Ascending aorta (tissue), 2 donors: Measurements from ENCODE around the gene COMTD1. TPM values are rescaled to one million over a fixed set of nuclear protein-coding genes. Genes with fewer than 3 reads are reported as not detected.

Experiments used
- DNase-seq, 2 donors: peaks; one replicate each; pipeline ENCODE4 v3.0.0-alpha.2; 2019; ENCODE audit warnings: low spot score in 2 of 2
- H3K27ac ChIP-seq, 2 donors: fragments of 200-600 bp; sonication (generic); one replicate each; pipeline ENCODE4 v1.5.1; 2016 to 2017; ENCODE audit warnings: mild to moderate bottlenecking in 1 of 2
- H3K27me3 ChIP-seq: fragments of 200-600 bp; sonication (generic); one replicate; pipeline ENCODE4 v1.5.1; 2017
- H3K36me3 ChIP-seq, 2 donors: fragments of 200-600 bp; sonication (generic); one replicate each; pipeline ENCODE4 v1.5.1; 2016
- H3K4me1 ChIP-seq, 2 donors: fragments of 200-600 bp; sonication (generic); one replicate each; pipeline ENCODE4 v1.5.1; 2016 to 2017; ENCODE audit warnings: mild to moderate bottlenecking in 1 of 2
- H3K4me3 ChIP-seq, 2 donors: fragments of 200-600 bp; sonication (generic); one replicate each; pipeline ENCODE4 v1.5.1; 2016 to 2017; ENCODE audit warnings: mild to moderate bottlenecking in 1 of 2
- H3K9me3 ChIP-seq, 2 donors: fragments of 200-600 bp; sonication (generic); one replicate each; pipeline ENCODE4 v1.5.1; 2016
- CTCF ChIP-seq, 3 experiments: fragments of 200-600 bp in 2 of 3; fragments of 450-650 bp in 1 of 3; sonication (generic) in 2 of 3; IDR thresholded peaks; one replicate each; pipeline ENCODE4 v1.5.1; 2016 to 2019; ENCODE audit warnings: antibody characterized with exemption in 3 of 3, mild to moderate bottlenecking in 1 of 3, moderate library complexity in 1 of 3
- intact Hi-C: fragments of 100-400 bp; cut with DNase I; formaldehyde crosslinking; loops from one replicate; pipeline ENCODE4 v1.15.1; 2023
- total RNA-seq: library from RNA; depleted of rRNA; stranded (reverse); fragments of >200 nt; gene quantifications from one replicate; pipeline ENCODE4 v1.1.0, GENCODE V29; 2016

COMTD1 gene
- total RNA-seq, 1 donor from 2014 or later = 85.5 TPM

DNA sequence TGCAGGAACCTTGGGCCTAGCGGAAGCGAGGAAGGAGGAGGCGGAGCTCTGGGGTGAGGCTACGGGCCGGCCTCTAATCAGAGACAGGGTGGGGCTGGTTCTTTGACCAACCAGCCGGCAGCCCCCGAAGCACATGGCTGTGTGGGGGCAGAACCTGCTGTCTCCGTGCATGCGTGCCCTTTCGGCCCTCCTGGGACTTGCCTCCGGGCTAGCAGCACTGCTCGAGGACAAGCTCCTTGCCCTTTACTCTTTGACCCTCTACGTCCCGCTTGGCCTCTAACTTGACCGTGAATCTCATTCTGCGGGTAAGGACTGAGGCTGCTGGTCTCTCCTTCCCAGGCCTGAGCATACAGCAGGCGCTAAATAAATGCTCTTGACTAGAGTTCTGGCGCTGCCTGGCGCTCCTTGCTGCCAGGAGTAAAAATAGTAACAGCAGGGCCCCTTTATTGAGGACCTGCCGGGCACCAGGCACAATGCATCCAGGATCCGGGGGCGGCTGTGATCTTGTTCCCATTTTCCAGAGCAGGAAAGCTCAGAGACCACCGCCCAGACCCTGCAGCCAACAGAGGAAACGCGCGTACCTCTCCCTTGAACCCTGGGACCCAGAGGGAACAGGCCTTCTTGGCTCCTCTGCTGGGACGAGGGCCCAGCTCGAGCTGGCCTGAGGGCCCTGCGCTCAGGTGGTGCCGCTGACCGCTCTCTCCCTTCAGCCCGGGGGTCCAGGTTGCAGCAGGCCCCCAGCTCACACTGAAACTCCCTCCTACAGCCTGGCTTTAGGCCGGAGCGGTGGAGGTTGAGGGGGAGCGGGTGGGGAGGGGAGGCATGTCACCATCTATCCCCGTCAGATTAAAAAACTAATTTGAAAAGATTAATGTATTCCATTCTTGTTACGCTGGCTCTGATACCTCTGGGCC lies 2.7 kb upstream of the COMTD1 start:
- Histone ChIP-seq H3K36me3 (no peaks in the 10 kb centered on the region), H3K27me3 (no peaks in the 10 kb centered on the region), H3K27ac (no peak overlapping the region), H3K9me3 (no peaks in the 10 kb centered on the region), H3K4me3 (no peak overlapping the region), H3K4me1 (peaks cover 0 to 2% of the 10 kb centered on the region in 2 donors)
- no peak for DNase-seq
- intact Hi-C loops = loop anchor here (5.0 to 10.0 kb wide), 2 partner anchors 996 to 1084 kb away; partner anchors contain the start of genes ADK and AP3M1
- no peak for TF ChIP-seq CTCF (IDR thresholded peaks at IDR 0.05)

DNA sequence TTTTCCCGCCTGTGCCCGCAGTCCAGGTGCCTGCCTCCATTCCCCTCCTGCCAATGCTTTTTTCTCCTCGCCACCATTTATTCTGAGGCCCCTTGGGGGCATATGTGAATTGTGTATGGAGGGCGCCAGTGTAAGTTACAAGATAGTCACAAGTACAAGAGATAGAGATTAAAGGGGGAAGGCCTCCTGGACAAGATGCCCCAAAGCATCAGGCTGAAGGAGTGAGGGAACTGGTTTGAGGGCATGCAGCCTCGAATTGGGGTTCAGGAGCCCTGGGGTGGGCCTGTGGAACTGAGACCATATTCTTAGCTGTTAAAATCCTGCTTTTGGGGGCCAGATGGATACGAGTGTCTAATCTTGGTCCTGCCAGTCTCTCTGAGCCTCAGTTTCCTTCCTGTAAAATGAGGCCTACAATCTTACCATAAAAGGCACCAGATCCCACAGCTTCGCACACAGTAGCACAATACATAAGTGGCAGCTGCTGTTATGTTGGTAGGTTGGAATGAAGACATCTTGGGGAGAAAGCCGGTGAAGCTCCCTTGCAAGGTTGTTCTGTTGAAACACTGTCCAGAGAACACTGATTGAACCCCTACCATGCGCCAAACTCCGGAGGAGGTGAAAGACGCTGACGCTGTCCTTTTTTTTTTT lies 545 bp upstream of the COMTD1 start:
- intact Hi-C loops = loop anchor here (2.0 to 10.0 kb wide), 3 partner anchors 58 to 1082 kb away; partner anchors contain the start of genes ADK and AP3M1
- Histone ChIP-seq H3K27me3 (no peaks in the 10 kb centered on the region), H3K36me3 (peaks cover 0 to 11% of the 10 kb centered on the region in 2 donors), H3K4me1 (peaks cover 0 to 2% of the 10 kb centered on the region in 2 donors), H3K27ac (peak overlapping the region; percentile 81 to 90), H3K9me3 (no peaks in the 10 kb centered on the region), H3K4me3 (peak overlapping the region; percentile 79 to 80)
- no peak for DNase-seq
- TF ChIP-seq CTCF (IDR thresholded peaks at IDR 0.05) = no peak

GRCh38 chr10:75234683-75235374 lies 928 bp downstream of the COMTD1 start:
- Histone ChIP-seq H3K9me3 (no peaks in the 10 kb centered on the region), H3K4me3 (peak overlapping the region; percentile 79 to 80), H3K27ac (peak overlapping the region; percentile 81 to 90), H3K27me3 (no peaks in the 10 kb centered on the region), H3K36me3 (peaks cover 0 to 18% of the 10 kb centered on the region in 2 donors), H3K4me1 (peaks cover 0 to 2% of the 10 kb centered on the region in 2 donors)
- no peak for DNase-seq
- intact Hi-C loops = loop anchor here (1.0 to 10.0 kb wide), 6 partner anchors 46 to 1080 kb away; partner anchors contain the start of genes ADK, AP3M1 and SAMD8
- peak in 2 of 3 experiments; percentile 9 to 24 for TF ChIP-seq CTCF (IDR thresholded peaks at IDR 0.05)

GRCh38 chr10:75234017-75234682 lies 1.6 kb downstream of the COMTD1 start:
- H3K27me3 ChIP-seq = no peaks in the 10 kb centered on the region
- no peak for TF ChIP-seq CTCF (IDR thresholded peaks at IDR 0.05)
- H3K27ac ChIP-seq = peak overlapping the region; percentile 81 to 90
- H3K4me1 ChIP-seq = peaks cover 0 to 2% of the 10 kb centered on the region in 2 donors
- peaks cover 0 to 20% of the 10 kb centered on the region in 2 donors for H3K36me3 ChIP-seq
- intact Hi-C loops = loop anchor here (1.0 to 10.0 kb wide), 5 partner anchors 45 to 1079 kb away; partner anchors contain the start of genes ADK, AP3M1 and SAMD8
- DNase-seq = peak; percentile 75 to 95
- H3K9me3 ChIP-seq = no peaks in the 10 kb centered on the region
- peak overlapping the region; percentile 79 to 80 for H3K4me3 ChIP-seq
